RWPE1 (cell line): ENCODE measurements around the gene RNF145.
A peak's percentile ranks its signal among the peaks of the same experiment; 100 is the strongest.
"Not testable (repeated sequence)": the region's sequence is repeated elsewhere in the genome, so short reads cannot be mapped to it uniquely, and the experiment has no call there.

Experiments used
- CTCF ChIA-PET: fragments of 350-600 bp; sonication (Branson Sonifier 250); formaldehyde crosslinking; extraction: SDS; loops from one replicate; lab custom pipeline; 2021; lab: Yijun Ruan, JAX
- POLR2A ChIA-PET: fragments of 400-600 bp; formaldehyde crosslinking; extraction: SDS; loops from one replicate; lab custom pipeline; 2020; ENCODE audit warnings: antibody characterized with exemption; ENCODE audit not compliant: low non-redundant PET; lab: Yijun Ruan, JAX
- DNase-seq: peaks from one replicate; pipeline ENCODE4 v3.0.0; 2012; ENCODE audit warnings: low spot score
- H3K27ac ChIP-seq: fragments of 450-650 bp; 2 replicates; pipeline ENCODE4 v1.5.1; 2017
- TF ChIP-seq, protein P1 (sequence below): fragments of 450-650 bp; conservative IDR thresholded peaks from 2 replicates; pipeline ENCODE4 v1.5.1; 2017; ENCODE audit warnings: low read depth, mild to moderate bottlenecking

The RNF145 gene

GRCh38 chr5:159244890-159245289 is 35.5 kb upstream of the RNF145 start:
- TF ChIP-seq, protein P1, sequence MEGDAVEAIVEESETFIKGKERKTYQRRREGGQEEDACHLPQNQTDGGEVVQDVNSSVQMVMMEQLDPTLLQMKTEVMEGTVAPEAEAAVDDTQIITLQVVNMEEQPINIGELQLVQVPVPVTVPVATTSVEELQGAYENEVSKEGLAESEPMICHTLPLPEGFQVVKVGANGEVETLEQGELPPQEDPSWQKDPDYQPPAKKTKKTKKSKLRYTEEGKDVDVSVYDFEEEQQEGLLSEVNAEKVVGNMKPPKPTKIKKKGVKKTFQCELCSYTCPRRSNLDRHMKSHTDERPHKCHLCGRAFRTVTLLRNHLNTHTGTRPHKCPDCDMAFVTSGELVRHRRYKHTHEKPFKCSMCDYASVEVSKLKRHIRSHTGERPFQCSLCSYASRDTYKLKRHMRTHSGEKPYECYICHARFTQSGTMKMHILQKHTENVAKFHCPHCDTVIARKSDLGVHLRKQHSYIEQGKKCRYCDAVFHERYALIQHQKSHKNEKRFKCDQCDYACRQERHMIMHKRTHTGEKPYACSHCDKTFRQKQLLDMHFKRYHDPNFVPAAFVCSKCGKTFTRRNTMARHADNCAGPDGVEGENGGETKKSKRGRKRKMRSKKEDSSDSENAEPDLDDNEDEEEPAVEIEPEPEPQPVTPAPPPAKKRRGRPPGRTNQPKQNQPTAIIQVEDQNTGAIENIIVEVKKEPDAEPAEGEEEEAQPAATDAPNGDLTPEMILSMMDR, result no peak
- no peak overlapping the region for H3K27ac ChIP-seq
- DNase-seq, result no peak
- ChIA-PET CTCF (interaction anchor here (0.6 kb wide), 1 partner anchor 168 kb away, joined by 4 read pairs; no protein-coding TSS in a partner anchor), POLR2A (no interaction called here)

GRCh38 chr5:159244163-159244562 is 34.8 kb upstream of the RNF145 start:
- ChIA-PET CTCF (no interaction called here), POLR2A (no interaction called here)
- DNase-seq, result no peak
- H3K27ac ChIP-seq, result no peak overlapping the region
- TF ChIP-seq, protein P1, result no peak

DNA sequence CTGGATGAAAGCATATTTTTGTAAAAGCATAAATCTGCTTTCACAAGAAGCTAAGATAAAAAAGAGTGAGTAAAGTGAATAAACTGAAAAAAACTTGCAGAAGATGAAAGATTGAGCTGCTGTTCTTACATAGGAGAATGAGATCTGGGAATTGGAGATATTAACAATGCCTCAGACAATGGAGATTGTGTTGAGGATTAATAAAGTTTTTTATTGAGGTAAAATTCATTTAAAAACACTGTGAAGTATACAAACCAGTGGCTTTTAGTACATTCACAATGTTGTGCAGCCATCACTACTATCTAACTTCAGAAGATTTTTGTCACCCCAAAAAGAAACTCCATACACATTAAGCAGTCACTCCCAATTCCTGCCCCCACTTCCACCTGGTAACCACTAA is 34.0 kb upstream of the RNF145 start:
- H3K27ac ChIP-seq, result no peak overlapping the region
- TF ChIP-seq, protein P1, result no peak
- ChIA-PET POLR2A (no interaction called here), CTCF (interaction anchor here (0.6 kb wide), 1 partner anchor 27 kb away, joined by 5 read pairs; no protein-coding TSS in a partner anchor)
- no peak for DNase-seq

DNA sequence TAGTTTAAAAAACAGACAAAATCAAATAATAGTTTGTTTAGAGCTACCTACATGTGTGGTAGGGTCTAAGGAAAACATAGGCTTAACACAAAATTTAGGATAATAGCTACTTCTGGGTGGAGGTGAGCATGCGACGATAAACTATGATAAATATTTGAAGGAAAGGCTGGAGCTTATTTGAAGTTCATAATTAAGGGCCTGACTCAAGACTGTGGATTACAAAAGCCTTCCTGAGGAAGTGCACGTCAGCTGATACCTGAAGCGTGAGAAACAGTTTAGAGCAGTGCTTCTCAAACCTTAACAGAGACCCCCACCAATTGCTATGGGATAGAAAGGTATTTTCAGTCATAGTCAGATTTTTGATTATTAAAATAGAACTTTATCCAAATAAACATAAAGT is 33.3 kb upstream of the RNF145 start:
- no peak overlapping the region for H3K27ac ChIP-seq
- TF ChIP-seq, protein P1, result no peak
- ChIA-PET POLR2A (no interaction called here), CTCF (interaction anchor here (0.6 kb wide), 1 partner anchor 18 kb away, joined by 6 read pairs; no protein-coding TSS in a partner anchor)
- no peak for DNase-seq

DNA sequence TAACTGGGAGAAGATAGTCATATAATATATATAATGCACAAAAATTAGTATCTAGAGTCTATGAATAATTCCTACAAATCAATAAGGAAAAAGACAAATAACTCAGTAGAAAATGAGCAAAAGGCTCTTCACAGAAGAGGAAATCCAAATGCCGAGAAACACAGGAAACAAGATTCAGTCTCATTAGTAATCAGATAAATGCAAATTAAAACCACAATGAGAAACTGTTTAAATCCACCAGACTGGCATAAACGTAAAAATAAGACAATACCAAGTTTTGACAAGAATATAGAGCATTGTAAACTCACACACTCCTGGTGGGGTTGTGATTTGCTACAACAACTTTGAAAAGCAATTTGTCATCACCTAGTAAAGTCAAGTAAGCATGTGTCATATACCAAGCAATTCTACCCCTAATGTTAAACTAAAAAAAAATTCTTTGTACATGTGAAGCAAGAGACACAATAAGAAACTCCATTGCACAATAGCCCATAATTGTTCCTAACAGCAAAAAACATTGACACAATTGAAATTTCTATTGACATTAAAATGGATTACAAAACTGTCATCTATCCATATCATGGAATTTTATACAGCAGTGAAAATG is 32.7 kb upstream of the RNF145 start:
- no peak for DNase-seq
- TF ChIP-seq, protein P1, result no peak
- ChIA-PET CTCF (interaction anchor here (0.6 kb wide), 1 partner anchor 18 kb away, joined by 6 read pairs; no protein-coding TSS in a partner anchor), POLR2A (no interaction called here)
- no peak overlapping the region for H3K27ac ChIP-seq

DNA sequence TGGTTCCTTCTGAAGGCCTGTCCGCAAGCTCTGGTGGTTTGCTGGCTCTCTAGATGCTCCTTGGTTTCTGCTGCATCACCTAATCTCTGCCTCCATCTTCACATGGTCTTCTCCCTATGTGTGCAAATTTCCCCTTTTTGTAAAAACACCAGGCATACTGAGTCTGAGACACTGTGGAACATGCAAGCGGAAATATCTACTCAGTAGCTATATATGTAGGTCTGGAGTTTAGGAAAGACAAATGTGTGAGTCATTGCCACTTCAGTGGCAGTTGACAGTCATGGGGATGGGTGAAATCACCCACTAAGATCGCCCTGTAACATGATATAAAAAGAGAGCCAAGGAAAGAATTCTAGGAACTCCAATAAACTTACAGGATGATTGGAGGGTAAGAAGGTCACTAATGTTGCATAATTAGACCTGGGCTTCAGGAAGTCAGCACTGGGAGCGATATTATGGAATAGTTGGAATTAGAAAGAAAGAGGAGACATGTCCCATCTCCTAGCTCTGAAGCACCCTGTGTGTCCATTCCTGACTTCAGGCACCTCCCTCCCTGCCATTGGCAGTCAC is 31.0 kb upstream of the RNF145 start:
- H3K27ac ChIP-seq, result no peak overlapping the region
- TF ChIP-seq, protein P1, result no peak
- ChIA-PET CTCF (interaction anchor here (0.7 to 0.9 kb wide), 2 partner anchors 24 to 32 kb away, joined by 3 to 4 read pairs; no protein-coding TSS in a partner anchor), POLR2A (interaction anchor here (0.6 kb wide), 1 partner anchor 78 kb away, joined by 7 read pairs; no protein-coding TSS in a partner anchor)
- peak; percentile 65 for DNase-seq

DNA sequence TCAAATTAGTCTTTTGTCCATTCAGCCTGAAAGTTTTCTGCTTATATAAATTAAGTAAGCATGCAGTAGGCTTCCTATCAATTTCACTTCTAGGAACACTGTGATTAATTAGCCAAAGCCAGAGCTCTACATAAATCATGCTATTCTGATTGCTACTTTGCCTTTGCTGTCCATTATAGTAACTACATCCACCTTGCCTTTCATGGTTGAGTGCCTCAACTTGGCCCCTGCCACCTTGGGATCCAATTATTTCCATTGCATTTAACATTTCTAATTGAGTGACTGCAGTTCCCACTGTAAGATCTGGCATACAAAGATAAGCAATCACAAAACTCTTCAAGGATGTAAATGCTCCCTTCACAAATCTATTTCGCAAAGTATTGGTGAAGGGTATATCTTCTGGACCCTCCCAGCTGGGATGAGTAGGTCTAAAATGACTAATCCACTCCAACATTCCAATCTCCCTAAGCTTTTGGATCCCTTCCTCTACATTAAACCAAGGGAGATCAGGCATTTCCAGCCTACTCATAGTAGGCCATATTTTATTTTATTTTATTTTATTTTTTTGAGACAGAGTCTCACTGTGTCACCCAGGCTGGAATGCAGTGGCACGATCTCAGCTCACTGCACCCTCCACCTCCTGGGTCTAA is 26.6 kb upstream of the RNF145 start:
- POLR2A ChIA-PET, DNase-seq, H3K27ac ChIP-seq: not testable (repeated sequence)
- CTCF ChIA-PET, result interaction anchor here (0.5 kb wide), 1 partner anchor 315 kb away, joined by 4 read pairs; no protein-coding TSS in a partner anchor
